IMR-90 (cell line): ENCODE measurements around the gene GNG7. TPM values are rescaled to one million over a fixed set of nuclear protein-coding genes. Genes with fewer than 3 reads are reported as not detected.

ENCODE experiments used
- ATAC-seq: fragments of 200-7000 bp; cut with Tn5 transposase; 2 replicates; pipeline ENCODE4 v1.9.1; 2020; ENCODE audit warnings: low read depth, mild to moderate bottlenecking, moderate library complexity
- BruUV-seq: library from RNA; stranded (reverse); fragments of 400-500 nt; replicated peaks from 2 replicates; lab custom pipeline; 2021; lab: Mats Ljungman, UMichigan
- CTCF ChIA-PET: fragments of 300-600 bp; formaldehyde crosslinking; extraction: SDS; loops from one replicate; lab custom pipeline; 2021; ENCODE audit warnings: antibody characterized with exemption; lab: Yijun Ruan, JAX
- POLR2A ChIA-PET: fragments of 300-600 bp; sonication (Branson Sonifier 250); formaldehyde crosslinking; loops from one replicate; lab custom pipeline; 2022; ENCODE audit warnings: antibody characterized with exemption; ENCODE audit not compliant: unreplicated experiment; lab: Charles Lee
- DNase-seq: peaks from one replicate; pipeline ENCODE4 v3.0.0; 2013
- H2AFZ ChIP-seq: replicated peaks from 2 replicates; pipeline ENCODE3; 2013; ENCODE audit warnings: low read length, mild to moderate bottlenecking; ENCODE audit not compliant: poor library complexity
- H2AK5ac ChIP-seq: 2 replicates; pipeline ENCODE4 v1.6.1; 2013; ENCODE audit warnings: low read depth, low read length, inconsistent platforms
- H2AK9ac ChIP-seq: replicated peaks from 2 replicates; pipeline ENCODE3; 2013; ENCODE audit warnings: mild to moderate bottlenecking, low read depth, low read length, moderate library complexity; ENCODE audit not compliant: poor library complexity
- H2BK120ac ChIP-seq: 2 replicates; pipeline ENCODE4 v1.6.1; 2013; ENCODE audit warnings: low read depth, low read length, inconsistent platforms
- H2BK15ac ChIP-seq: 3 replicates; pipeline ENCODE4 v1.6.1; 2013; ENCODE audit warnings: low read depth, low read length, inconsistent platforms
- H2BK20ac ChIP-seq: 2 replicates; pipeline ENCODE4 v1.6.1; 2013; ENCODE audit warnings: low read depth, mild to moderate bottlenecking, inconsistent platforms, low read length, moderate library complexity
- H2BK5ac ChIP-seq: 2 replicates; pipeline ENCODE4 v1.6.1; 2013; ENCODE audit warnings: mild to moderate bottlenecking, low read depth, low read length, inconsistent platforms; ENCODE audit not compliant: poor library complexity, severe bottlenecking
- H3K14ac ChIP-seq: replicated peaks from 2 replicates; pipeline ENCODE4 v1.6.1; 2013; ENCODE audit warnings: low read depth, low read length, inconsistent platforms
- H3K18ac ChIP-seq: 2 replicates; pipeline ENCODE4 v1.6.1; 2013; ENCODE audit warnings: low read depth, low read length, control low read depth
- H3K23ac ChIP-seq: 2 replicates; pipeline ENCODE4 v1.6.1; 2013; ENCODE audit warnings: low read depth, low read length, inconsistent platforms
- H3K27ac ChIP-seq: 2 replicates; pipeline ENCODE4 v1.5.1; 2013; ENCODE audit warnings: mild to moderate bottlenecking, control low read depth, low read length; ENCODE audit not compliant: insufficient read depth
- H3K27me3 ChIP-seq: 2 replicates; pipeline ENCODE4 v1.6.1; 2013; ENCODE audit warnings: low read length; ENCODE audit not compliant: control insufficient read depth, insufficient read depth
- H3K36me3 ChIP-seq: 2 replicates; pipeline ENCODE4 v1.6.1; 2013; ENCODE audit warnings: low read length, mixed read lengths; ENCODE audit not compliant: control insufficient read depth, insufficient read depth
- H3K4ac ChIP-seq: 2 replicates; pipeline ENCODE4 v1.6.1; 2013; ENCODE audit warnings: low read depth, low read length, inconsistent platforms
- H3K4me1 ChIP-seq: 2 replicates; pipeline ENCODE4 v1.6.1; 2013; ENCODE audit warnings: low read length, mixed read lengths; ENCODE audit not compliant: control insufficient read depth, insufficient read depth
- H3K4me2 ChIP-seq: 2 replicates; pipeline ENCODE4 v1.6.1; 2013; ENCODE audit warnings: low read depth, mild to moderate bottlenecking, control low read depth, low read length, moderate library complexity
- H3K4me3 ChIP-seq: 2 replicates; pipeline ENCODE4 v1.5.1; 2013; ENCODE audit warnings: low read depth, mild to moderate bottlenecking, control low read depth, low read length, moderate library complexity; ENCODE audit not compliant: insufficient read depth
- H3K56ac ChIP-seq: 2 replicates; pipeline ENCODE4 v1.6.1; 2013; ENCODE audit warnings: low read length, inconsistent platforms; ENCODE audit not compliant: insufficient read depth; ENCODE audit errors: extremely low read depth
- H3K79me1 ChIP-seq, 2 experiments: 2 replicates each; pipeline ENCODE4 v1.6.1; 2013; ENCODE audit warnings: low read length in 2 of 2, inconsistent platforms in 1 of 2, low read depth in 1 of 2
- H3K9ac ChIP-seq: 2 replicates; pipeline ENCODE4 v1.6.1; 2013; ENCODE audit warnings: low read depth, low read length, control low read depth
- H3K9me1 ChIP-seq: 2 replicates; pipeline ENCODE4 v1.6.1; 2013; ENCODE audit warnings: low read length, inconsistent platforms; ENCODE audit not compliant: insufficient read depth
- H3K9me3 ChIP-seq: 2 replicates; pipeline ENCODE4 v1.6.1; 2013; ENCODE audit warnings: low read length; ENCODE audit not compliant: control insufficient read depth, insufficient read depth
- H4K20me1 ChIP-seq: 2 replicates; pipeline ENCODE4 v1.6.1; 2013; ENCODE audit warnings: low read length, inconsistent platforms; ENCODE audit not compliant: insufficient read depth
- H4K5ac ChIP-seq: 2 replicates; pipeline ENCODE4 v1.6.1; 2013; ENCODE audit warnings: mild to moderate bottlenecking, low read depth, low read length, control low read depth
- H4K8ac ChIP-seq, 2 experiments: 2 replicates each; pipeline ENCODE4 v1.6.1; 2013; ENCODE audit warnings: low read depth in 2 of 2, low read length in 2 of 2, control low read depth in 1 of 2, inconsistent platforms in 1 of 2
- H4K91ac ChIP-seq: 2 replicates; pipeline ENCODE4 v1.6.1; 2013; ENCODE audit warnings: low read depth, low read length, inconsistent platforms; ENCODE audit not compliant: insufficient read depth
- CEBPB ChIP-seq: IDR thresholded peaks from 2 replicates; pipeline ENCODE4 v1.6.1; 2012; ENCODE audit warnings: low read depth, low read length, improper control_type of control experiment
- CHD1 ChIP-seq: IDR thresholded peaks from 2 replicates; pipeline ENCODE4 v1.6.1; 2012; ENCODE audit warnings: low read depth, low read length, improper control_type of control experiment
- ELK1 ChIP-seq: fragments of 150-350 bp; IDR thresholded peaks from 2 replicates; pipeline ENCODE4 v1.6.1; 2016; ENCODE audit warnings: low read depth, mild to moderate bottlenecking, low read length, moderate library complexity, borderline replicate concordance
- FOS ChIP-seq: fragments of 150-350 bp; IDR thresholded peaks from 2 replicates; pipeline ENCODE4 v1.6.1; 2016; ENCODE audit warnings: low read depth, low read length
- MAFK ChIP-seq: IDR thresholded peaks from 2 replicates; pipeline ENCODE4 v1.6.1; 2012; ENCODE audit warnings: low read depth, low read length, improper control_type of control experiment
- MAZ ChIP-seq: IDR thresholded peaks from 2 replicates; pipeline ENCODE4 v1.6.1; 2012; ENCODE audit warnings: low read depth, mild to moderate bottlenecking, low read length, improper control_type of control experiment, moderate library complexity, borderline replicate concordance
- MXI1 ChIP-seq: IDR thresholded peaks from 2 replicates; pipeline ENCODE4 v1.6.1; 2012; ENCODE audit warnings: low read depth, mild to moderate bottlenecking, low read length, moderate library complexity, borderline replicate concordance
- NFE2L2 ChIP-seq: fragments of 150-350 bp; IDR thresholded peaks from 2 replicates; pipeline ENCODE4 v1.6.1; 2016; ENCODE audit warnings: low read depth, mild to moderate bottlenecking, low read length
- POLR2A ChIP-seq: IDR thresholded peaks from 2 replicates; pipeline ENCODE4 v1.6.1; 2012; ENCODE audit warnings: mild to moderate bottlenecking, low read depth, low read length
- RAD21 ChIP-seq: IDR thresholded peaks from 2 replicates; pipeline ENCODE4 v1.6.1; 2012; ENCODE audit warnings: low read length, improper control_type of control experiment
- SMC3 ChIP-seq: fragments of 150-350 bp; IDR thresholded peaks from 2 replicates; pipeline ENCODE4 v1.6.1; 2016; ENCODE audit warnings: low read depth, mild to moderate bottlenecking, antibody characterized with exemption, low read length, moderate library complexity
- WGBS, 2 experiments: methylation state at CpG; one replicate each; pipeline versions ENCODE4 v1.1.5 to v1.1.7; 2013; ENCODE audit warnings: missing lambda C conversion rate in 2 of 2; ENCODE audit not compliant: insufficient read length in 1 of 2; ENCODE audit errors: extremely low coverage in 2 of 2; 5-methylcytosine and 5-hydroxymethylcytosine counted together
- dilution Hi-C: fragments of 300-500 bp; cut with HindIII; formaldehyde crosslinking; loops from one replicate; pipeline ENCODE4 v1.14.3; 2018; ENCODE audit warnings: low sequenced_read_pairs; ENCODE audit not compliant: unreplicated experiment
- in situ Hi-C: fragments of 300-500 bp; cut with MboI; formaldehyde crosslinking; loops from 3 replicates; pipeline ENCODE4 v1.14.3; 2019; ENCODE audit warnings: low sequenced_read_pairs, inconsistent platforms, mixed read lengths
- intact Hi-C: fragments of 100-400 bp; cut with micrococcal nuclease; formaldehyde crosslinking; loops from 2 replicates; pipeline ENCODE4 v1.10.0; 2022
- polyA plus RNA-seq, 3 experiments: library from polyadenylated mRNA; depleted of rRNA; stranded (reverse); fragments of >200 nt; gene quantifications; 2 replicates each; pipeline ENCODE4 v1.2.3, GENCODE V29; 2012; ENCODE audit warnings: low replicate concordance in 1 of 3
- total RNA-seq: library from RNA; depleted of rRNA; stranded (reverse); fragments of >200 nt; gene quantifications from 2 replicates; pipeline ENCODE4 v1.2.3, GENCODE V29; 2012
- TF ChIP-seq, protein P1 (sequence below): fragments of 150-350 bp; IDR thresholded peaks from 2 replicates; pipeline ENCODE4 v1.6.1; 2017; ENCODE audit warnings: mild to moderate bottlenecking, antibody characterized with exemption, low read length, low read depth

The GNG7 gene
- total and polyA plus RNA-seq, 2 of the 4 experiments (the other 2 are of a cell fraction): under 0.01 to 0.21 TPM

GRCh38 chr19:2475018-2475701, 227.3 kb downstream of the GNG7 start (continued):
- TF ChIP-seq SMC3 (no peak), MAZ (no peak), POLR2A (no peak; the same call in 1 of the 2 replicates)

GRCh38 chr19:2474232-2475017, 228.1 kb downstream of the GNG7 start:
- intact Hi-C loops (loop anchor here (1.0 to 10.0 kb wide), 4 partner anchors 105 to 270 kb away; partner anchors contain the start of gene SLC39A3), in situ Hi-C loops (loop anchor here (5.0 kb wide), 2 partner anchors 63 to 138 kb away; no protein-coding TSS in a partner anchor), dilution Hi-C loops (no loop called here)
- Histone ChIP-seq H2AK9ac (peak overlapping the region; percentile 53), H3K79me1 (peaks cover 0 to 16% of the 10 kb centered on the region in 2 experiments; a peak in 1 of 4 replicates), H4K91ac (peak overlapping the region; percentile 56; the same call in 1 of the 2 replicates), H3K4me3 (peak overlapping the region; percentile 41), H3K27me3 (no peaks in the 10 kb centered on the region), H3K9me1 (0 out of 2 replicates have a peak, but pooled peaks cover under 1% of the 10 kb centered on the region), H2AFZ (peak overlapping the region; percentile 88), H2AK5ac (peak overlapping the region; percentile 62; the same call in 1 of the 2 replicates), H3K4me1 (peaks cover 7% of the 10 kb centered on the region), H4K8ac (peak overlapping the region in 1 of 2 experiments; percentile 24; a peak in 1 of 4 replicates), H3K9ac (peak overlapping the region; percentile 7; the same call in 1 of the 2 replicates), H4K20me1 (peaks cover 36% of the 10 kb centered on the region), H2BK15ac (no peak overlapping the region), H3K23ac (peak overlapping the region; percentile 54; the same call in 1 of the 2 replicates), H2BK5ac (peak overlapping the region; percentile 25), H3K14ac (peak overlapping the region; percentile 50), H2BK120ac (peak overlapping the region; percentile 74), H3K56ac (no peak overlapping the region), H3K4me2 (peak overlapping the region; percentile 90), H3K18ac (no peak overlapping the region), H3K36me3 (peaks cover 4% of the 10 kb centered on the region; the same call in 1 of the 2 replicates), H2BK20ac (peak overlapping the region; percentile 55; the same call in 1 of the 2 replicates), H3K4ac (peak overlapping the region; percentile 72), H3K27ac (peak overlapping the region; percentile 25; the same call in 1 of the 2 replicates), H4K5ac (no peak overlapping the region), H3K9me3 (no peaks in the 10 kb centered on the region)
- no TSS peak for BruUV-seq
- ATAC-seq (peak; percentile 46), DNase-seq (peak; percentile 87)
- 0% methylated on average over 29 of the region's 60 CpGs; no CpG with 5 or more reads in 1 of the 2 experiments for WGBS, 2 experiments
- ChIA-PET CTCF (interaction anchor here (1.0 to 1.5 kb wide), 2 partner anchors 105 to 137 kb away, joined by 3 to 13 read pairs; no protein-coding TSS in a partner anchor), POLR2A (no interaction called here)
- TF ChIP-seq FOS (peak; percentile 95), ELK1 (no peak), MXI1 (no peak), MAZ (peak; percentile 88), RAD21 (peak; percentile 98), CEBPB (peak; percentile 31), MAFK (no peak), NFE2L2 (no peak), CHD1 (no peak), SMC3 (peak; percentile 96)
- TF ChIP-seq, protein P1, sequence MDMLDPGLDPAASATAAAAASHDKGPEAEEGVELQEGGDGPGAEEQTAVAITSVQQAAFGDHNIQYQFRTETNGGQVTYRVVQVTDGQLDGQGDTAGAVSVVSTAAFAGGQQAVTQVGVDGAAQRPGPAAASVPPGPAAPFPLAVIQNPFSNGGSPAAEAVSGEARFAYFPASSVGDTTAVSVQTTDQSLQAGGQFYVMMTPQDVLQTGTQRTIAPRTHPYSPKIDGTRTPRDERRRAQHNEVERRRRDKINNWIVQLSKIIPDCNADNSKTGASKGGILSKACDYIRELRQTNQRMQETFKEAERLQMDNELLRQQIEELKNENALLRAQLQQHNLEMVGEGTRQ: no peak
